IPS-15b (cell line): Measurements from ENCODE around the gene ZNHIT3.

Source experiments
- H3K27me3 ChIP-seq: one replicate; pipeline ENCODE4 v1.6.1; 2013; ENCODE audit warnings: low read length; ENCODE audit not compliant: control insufficient read depth, insufficient read depth
- H3K36me3 ChIP-seq: one replicate; pipeline ENCODE4 v1.6.1; 2013; ENCODE audit warnings: low read length; ENCODE audit not compliant: control insufficient read depth, insufficient read depth
- H3K4me1 ChIP-seq: one replicate; pipeline ENCODE4 v1.6.1; 2013; ENCODE audit warnings: mild to moderate bottlenecking, low read length; ENCODE audit not compliant: control insufficient read depth, insufficient read depth
- H3K4me3 ChIP-seq: one replicate; pipeline ENCODE4 v1.5.1; 2013; ENCODE audit warnings: low read depth, low read length
- H3K9ac ChIP-seq: one replicate; pipeline ENCODE4 v1.6.1; 2013; ENCODE audit warnings: low read depth, mild to moderate bottlenecking, low read length
- H3K9me3 ChIP-seq: one replicate; pipeline ENCODE4 v1.6.1; 2013; ENCODE audit warnings: mild to moderate bottlenecking, low read length; ENCODE audit not compliant: control insufficient read depth, insufficient read depth

The ZNHIT3 gene

GRCh38 chr17:36544044-36544306 lies 57.5 kb downstream of the ZNHIT3 start:
- H3K4me1 ChIP-seq: no peaks in the 10 kb centered on the region
- H3K4me3 ChIP-seq: peak overlapping the region; percentile 93
- H3K36me3 ChIP-seq: no peaks in the 10 kb centered on the region
- H3K27me3 ChIP-seq: no peaks in the 10 kb centered on the region
- no peaks in the 10 kb centered on the region for H3K9me3 ChIP-seq
- H3K9ac ChIP-seq: peak overlapping the region; percentile 85

GRCh38 chr17:36544307-36545076 lies 58.0 kb downstream of the ZNHIT3 start, which contains the start of gene GGNBP2:
Gene GGNBP2 (plus strand): TSS chr17:36544919. CDS start chr17:36545725, 806 bp downstream.
- H3K27me3 ChIP-seq: no peaks in the 10 kb centered on the region
- no peaks in the 10 kb centered on the region for H3K9me3 ChIP-seq
- H3K36me3 ChIP-seq: no peaks in the 10 kb centered on the region
- peak within 1 kb of the TSS; percentile 85 for H3K9ac ChIP-seq
- H3K4me3 ChIP-seq: peak within 1 kb of the TSS; percentile 93
- no peaks in the 10 kb centered on the region for H3K4me1 ChIP-seq

- Histone ChIP-seq H3K9ac (peak overlapping the region; percentile 85), H3K9me3 (no peaks in the 10 kb centered on the region), H3K36me3 (no peaks in the 10 kb centered on the region), H3K27me3 (no peaks in the 10 kb centered on the region), H3K4me1 (no peaks in the 10 kb centered on the region), H3K4me3 (peak overlapping the region; percentile 89)
Observed at GRCh38 chr17:36545077-36545464, 58.6 kb downstream of the ZNHIT3 start.
